ENCODE measurements around the gene UBL3.

UBL3 gene

GRCh38 chr13:29763436-29764180 is 86.8 kb downstream of the UBL3 start:
- Mint-ChIP-seq H3K27ac (no peak overlapping the region), H3K4me3 (no peak overlapping the region), H3K4me1 (peaks cover 42% of the 10 kb centered on the region), H3K27me3 (no peaks in the 10 kb centered on the region), H3K9me3 (peaks cover 5% of the 10 kb centered on the region), H3K36me3 (peaks cover 14% of the 10 kb centered on the region)
- no peak for ATAC-seq

- ATAC-seq = no peak
- Mint-ChIP-seq H3K9me3 (peaks cover 5% of the 10 kb centered on the region), H3K4me3 (no peak overlapping the region), H3K27me3 (no peaks in the 10 kb centered on the region), H3K27ac (no peak overlapping the region), H3K36me3 (peaks cover 8% of the 10 kb centered on the region), H3K4me1 (peaks cover 45% of the 10 kb centered on the region)
Observed at GRCh38 chr13:29761815-29762214, 88.6 kb downstream of the UBL3 start.

GRCh38 chr13:29761160-29761559 is 89.3 kb downstream of the UBL3 start:
- H3K9me3 Mint-ChIP-seq = peaks cover 5% of the 10 kb centered on the region
- ATAC-seq = no peak
- no peak overlapping the region for H3K27ac Mint-ChIP-seq

GRCh38 chr13:29760544-29760943 is 89.9 kb downstream of the UBL3 start:
- Mint-ChIP-seq H3K36me3 (peaks cover 5% of the 10 kb centered on the region), H3K4me1 (peaks cover 45% of the 10 kb centered on the region), H3K27ac (peak overlapping the region; percentile 77), H3K9me3 (peaks cover 5% of the 10 kb centered on the region), H3K27me3 (no peaks in the 10 kb centered on the region), H3K4me3 (no peak overlapping the region)
- ATAC-seq = no peak

More at GRCh38 chr13:29761160-29761559, 89.3 kb downstream of the UBL3 start:
- no peaks in the 10 kb centered on the region for H3K27me3 Mint-ChIP-seq
- peaks cover 5% of the 10 kb centered on the region for H3K36me3 Mint-ChIP-seq
- peaks cover 45% of the 10 kb centered on the region for H3K4me1 Mint-ChIP-seq
- H3K4me3 Mint-ChIP-seq = no peak overlapping the region

- H3K27me3 Mint-ChIP-seq = no peaks in the 10 kb centered on the region
- H3K4me1 Mint-ChIP-seq = peaks cover 45% of the 10 kb centered on the region
- peak overlapping the region; percentile 62 for H3K4me3 Mint-ChIP-seq
- H3K9me3 Mint-ChIP-seq = peaks cover 5% of the 10 kb centered on the region
- peak; percentile 98 for ATAC-seq
- H3K27ac Mint-ChIP-seq = peak overlapping the region; percentile 77
- H3K36me3 Mint-ChIP-seq = peaks cover 5% of the 10 kb centered on the region
Observed at GRCh38 chr13:29758531-29759114, 91.8 kb downstream of the UBL3 start.

- Mint-ChIP-seq H3K36me3 (peaks cover 5% of the 10 kb centered on the region), H3K27me3 (no peaks in the 10 kb centered on the region), H3K4me3 (no peak overlapping the region), H3K27ac (no peak overlapping the region), H3K9me3 (peaks cover 5% of the 10 kb centered on the region), H3K4me1 (peaks cover 56% of the 10 kb centered on the region)
- ATAC-seq = no peak
Observed at GRCh38 chr13:29756506-29756905, 93.9 kb downstream of the UBL3 start.

GRCh38 chr13:29754473-29754806 is 96.0 kb downstream of the UBL3 start:
- no peak overlapping the region for H3K27ac Mint-ChIP-seq
- no peaks in the 10 kb centered on the region for H3K27me3 Mint-ChIP-seq
- no peak for ATAC-seq
- peaks cover 38% of the 10 kb centered on the region for H3K4me1 Mint-ChIP-seq
- no peak overlapping the region for H3K4me3 Mint-ChIP-seq
- no peaks in the 10 kb centered on the region for H3K9me3 Mint-ChIP-seq
- H3K36me3 Mint-ChIP-seq = no peaks in the 10 kb centered on the region

- Mint-ChIP-seq H3K27ac (peak overlapping the region; percentile 45), H3K36me3 (no peaks in the 10 kb centered on the region), H3K4me3 (no peak overlapping the region), H3K4me1 (peaks cover 32% of the 10 kb centered on the region), H3K27me3 (no peaks in the 10 kb centered on the region), H3K9me3 (no peaks in the 10 kb centered on the region)
- ATAC-seq = no peak
Observed at GRCh38 chr13:29753618-29754472, 96.6 kb downstream of the UBL3 start.

- Mint-ChIP-seq H3K9me3 (no peaks in the 10 kb centered on the region), H3K36me3 (no peaks in the 10 kb centered on the region), H3K4me3 (no peak overlapping the region), H3K27me3 (no peaks in the 10 kb centered on the region), H3K4me1 (peaks cover 26% of the 10 kb centered on the region), H3K27ac (no peak overlapping the region)
- ATAC-seq = no peak
Observed at GRCh38 chr13:29752175-29752574, 98.2 kb downstream of the UBL3 start.

- Mint-ChIP-seq H3K9me3 (no peaks in the 10 kb centered on the region), H3K36me3 (no peaks in the 10 kb centered on the region), H3K27ac (no peak overlapping the region), H3K4me3 (no peak overlapping the region), H3K27me3 (peaks cover 8% of the 10 kb centered on the region), H3K4me1 (peaks cover 26% of the 10 kb centered on the region)
- ATAC-seq = no peak
Observed at GRCh38 chr13:29750183-29750530, 100.3 kb downstream of the UBL3 start.

GRCh38 chr13:29749401-29750182 is 100.8 kb downstream of the UBL3 start:
- Mint-ChIP-seq H3K4me1 (peaks cover 23% of the 10 kb centered on the region), H3K36me3 (no peaks in the 10 kb centered on the region), H3K27ac (no peak overlapping the region), H3K27me3 (peaks cover 14% of the 10 kb centered on the region), H3K4me3 (no peak overlapping the region), H3K9me3 (no peaks in the 10 kb centered on the region)
- no peak for ATAC-seq

- Mint-ChIP-seq H3K36me3 (no peaks in the 10 kb centered on the region), H3K27ac (no peak overlapping the region), H3K27me3 (peaks cover 14% of the 10 kb centered on the region)
Observed at GRCh38 chr13:29748097-29748496, 102.3 kb downstream of the UBL3 start.

GRCh38 chr13:29746148-29746677 is 104.2 kb downstream of the UBL3 start:
- Mint-ChIP-seq H3K4me1 (peaks cover 10% of the 10 kb centered on the region), H3K36me3 (no peaks in the 10 kb centered on the region), H3K27me3 (peaks cover 14% of the 10 kb centered on the region), H3K27ac (no peak overlapping the region), H3K9me3 (no peaks in the 10 kb centered on the region), H3K4me3 (no peak overlapping the region)
- ATAC-seq = no peak

More at GRCh38 chr13:29748097-29748496, 102.3 kb downstream of the UBL3 start:
- no peak overlapping the region for H3K4me3 Mint-ChIP-seq
- H3K9me3 Mint-ChIP-seq = no peaks in the 10 kb centered on the region
- peaks cover 22% of the 10 kb centered on the region for H3K4me1 Mint-ChIP-seq
- no peak for ATAC-seq

GRCh38 chr13:29745704-29746103 is 104.7 kb downstream of the UBL3 start:
- Mint-ChIP-seq H3K27ac (no peak overlapping the region), H3K27me3 (peaks cover 14% of the 10 kb centered on the region), H3K4me3 (no peak overlapping the region), H3K4me1 (peaks cover 10% of the 10 kb centered on the region), H3K36me3 (no peaks in the 10 kb centered on the region), H3K9me3 (no peaks in the 10 kb centered on the region)
- no peak for ATAC-seq

Measured in stimulated activated memory B cell treated with anti-CD40 and anti-IgM and Interleukin-4, amounts not matched to agents 10 μg/mL and 1 μg/mL and 100 μg/mL, for 72 hours (primary cell).